DND-41 (cell line): ENCODE measurements around the gene MAP3K5.

Experiments used
- ATAC-seq: fragments of 200-7000 bp; cut with Tn5 transposase; 3 replicates; pipeline ENCODE4 v1.9.1; 2021; ENCODE audit warnings: low read depth; ENCODE audit not compliant: insufficient read depth
- DNase-seq: peaks from one replicate; pipeline ENCODE4 v3.0.0-alpha.2; 2020
- H2AFZ ChIP-seq: 2 replicates; pipeline ENCODE4 v1.6.0; 2012; ENCODE audit warnings: low read depth, low read length
- H3K27ac ChIP-seq: 2 replicates; pipeline ENCODE4 v1.5.1; 2012; ENCODE audit warnings: low read length, inconsistent platforms
- H3K27me3 ChIP-seq: fragments of 200-600 bp; sonication (generic); 2 replicates; pipeline ENCODE4 v1.6.0; 2012; ENCODE audit warnings: low read length, mild to moderate bottlenecking, inconsistent platforms; ENCODE audit not compliant: insufficient read depth, poor library complexity
- H3K36me3 ChIP-seq: 2 replicates; pipeline ENCODE4 v1.5.1; 2012; ENCODE audit warnings: low read length, inconsistent platforms; ENCODE audit not compliant: insufficient read depth
- H3K4me1 ChIP-seq: 2 replicates; pipeline ENCODE4 v1.5.1; 2012; ENCODE audit warnings: mild to moderate bottlenecking, low read length; ENCODE audit not compliant: insufficient read depth
- H3K4me2 ChIP-seq: 2 replicates; pipeline ENCODE4 v1.6.0; 2012; ENCODE audit warnings: mild to moderate bottlenecking, moderate library complexity, low read length, inconsistent platforms; ENCODE audit not compliant: insufficient read depth
- H3K4me3 ChIP-seq, 2 experiments: fragments of 200-600 bp in 1 of 2; shearing (Covaris generic) in 1 of 2; 2 replicates each; pipeline ENCODE4 v1.5.1; 2012 to 2016; ENCODE audit warnings: inconsistent platforms in 2 of 2, low read length in 2 of 2, mild to moderate bottlenecking in 2 of 2, low read depth in 1 of 2, moderate library complexity in 1 of 2
- H3K79me2 ChIP-seq: 2 replicates; pipeline ENCODE4 v1.6.0; 2012; ENCODE audit warnings: low read length, inconsistent platforms; ENCODE audit not compliant: insufficient read depth
- H3K9ac ChIP-seq: 2 replicates; pipeline ENCODE4 v1.6.0; 2012; ENCODE audit warnings: low read depth, mild to moderate bottlenecking, inconsistent platforms, low read length, moderate library complexity
- H3K9me3 ChIP-seq: 2 replicates; pipeline ENCODE4 v1.5.1; 2012; ENCODE audit warnings: low read length, moderate library complexity, mild to moderate bottlenecking, inconsistent platforms; ENCODE audit not compliant: insufficient read depth, severe bottlenecking
- H4K20me1 ChIP-seq: 2 replicates; pipeline ENCODE4 v1.6.0; 2012; ENCODE audit warnings: low read length; ENCODE audit not compliant: insufficient read depth
- CTCF ChIP-seq: IDR thresholded peaks from 2 replicates; pipeline ENCODE4 v1.5.1; 2012; ENCODE audit warnings: borderline replicate concordance, low read length, moderate library complexity, mild to moderate bottlenecking; ENCODE audit not compliant: poor library complexity, severe bottlenecking; ENCODE audit errors: extremely low read depth
- EZH2 ChIP-seq: IDR thresholded peaks from 3 replicates; pipeline ENCODE4 v1.6.1; 2012; ENCODE audit warnings: borderline replicate concordance, low read depth, mild to moderate bottlenecking, moderate library complexity, low read length, inconsistent platforms; ENCODE audit not compliant: severe bottlenecking

The MAP3K5 gene

GRCh38 chr6:136566007-136566487 lies 226.2 kb downstream of the MAP3K5 start:
- Histone ChIP-seq H3K27me3 (no peaks in the 10 kb centered on the region), H3K79me2 (no peaks in the 10 kb centered on the region), H3K36me3 (no peaks in the 10 kb centered on the region), H3K4me1 (peaks cover 22% of the 10 kb centered on the region), H3K9me3 (peaks cover 7% of the 10 kb centered on the region), H2AFZ (no peak overlapping the region), H3K4me2 (no peak overlapping the region), H4K20me1 (no peaks in the 10 kb centered on the region), H3K9ac (no peak overlapping the region), H3K27ac (no peak overlapping the region), H3K4me3 (no peak overlapping the region)
- DNase-seq: no peak
- ATAC-seq: no peak
- no peak for TF ChIP-seq CTCF
- no peak for TF ChIP-seq EZH2

- ATAC-seq: peak; percentile 37; the same call in 1 of the 3 replicates
- H3K27me3 ChIP-seq: no peaks in the 10 kb centered on the region
- no peaks in the 10 kb centered on the region for H3K9me3 ChIP-seq
- no peak overlapping the region for H3K4me3 ChIP-seq
- H3K9ac ChIP-seq: no peak overlapping the region
- H3K4me1 ChIP-seq: peaks cover 22% of the 10 kb centered on the region
- H4K20me1 ChIP-seq: no peaks in the 10 kb centered on the region
- no peak overlapping the region for H3K4me2 ChIP-seq
- no peaks in the 10 kb centered on the region for H3K79me2 ChIP-seq
- H3K36me3 ChIP-seq: no peaks in the 10 kb centered on the region
- TF ChIP-seq EZH2 (no peak), CTCF (no peak)
- H2AFZ ChIP-seq: no peak overlapping the region
- H3K27ac ChIP-seq: no peak overlapping the region
- no peak for DNase-seq
Observed at GRCh38 chr6:136564180-136564579, 228.1 kb downstream of the MAP3K5 start.

GRCh38 chr6:136563386-136564152 lies 228.7 kb downstream of the MAP3K5 start:
- H3K4me1 ChIP-seq: peaks cover 22% of the 10 kb centered on the region
- H4K20me1 ChIP-seq: no peaks in the 10 kb centered on the region
- no peak overlapping the region for H3K9ac ChIP-seq
- H3K27me3 ChIP-seq: no peaks in the 10 kb centered on the region
- H3K79me2 ChIP-seq: no peaks in the 10 kb centered on the region
- no peak overlapping the region for H3K4me2 ChIP-seq
- no peaks in the 10 kb centered on the region for H3K36me3 ChIP-seq
- H2AFZ ChIP-seq: no peak overlapping the region
- no peak for ATAC-seq
- H3K9me3 ChIP-seq: no peaks in the 10 kb centered on the region
- no peak for TF ChIP-seq CTCF
- no peak for TF ChIP-seq EZH2
- no peak overlapping the region for H3K27ac ChIP-seq
- no peak for DNase-seq
- no peak overlapping the region for H3K4me3 ChIP-seq
